OCI-LY1 (cell line): ENCODE results near the gene SHROOM3.

Source experiments
- H2AFZ ChIP-seq: fragments of 200-600 bp; sonication (generic), shearing (Covaris generic); 2 replicates; pipeline ENCODE4 v1.6.0; 2014; ENCODE audit warnings: antibody characterized with exemption, mild to moderate bottlenecking, low read length
- H3F3A ChIP-seq: fragments of 200-600 bp; sonication (generic), shearing (Covaris generic); 2 replicates; pipeline ENCODE4 v1.6.0; 2014; ENCODE audit warnings: mild to moderate bottlenecking, antibody characterized with exemption, low read length, moderate library complexity; ENCODE audit not compliant: insufficient read depth
- H3K27ac ChIP-seq: fragments of 200-600 bp; sonication (generic); 2 replicates; pipeline ENCODE4 v1.5.1; 2014; ENCODE audit warnings: low read length, mixed run types, mild to moderate bottlenecking, low read depth; ENCODE audit not compliant: poor library complexity, severe bottlenecking
- H3K27me3 ChIP-seq: fragments of 200-600 bp; sonication (generic); 2 replicates; pipeline ENCODE4 v1.6.0; 2014; ENCODE audit warnings: antibody characterized with exemption, mild to moderate bottlenecking, low read length, moderate library complexity; ENCODE audit not compliant: insufficient read depth
- H3K36me3 ChIP-seq: fragments of 200-600 bp; sonication (generic); 2 replicates; pipeline ENCODE4 v1.6.1; 2014; ENCODE audit warnings: mild to moderate bottlenecking, antibody characterized with exemption, low read length, moderate library complexity, mixed read lengths; ENCODE audit not compliant: insufficient read depth
- H3K4me1 ChIP-seq: fragments of 200-600 bp; sonication (generic); 2 replicates; pipeline ENCODE4 v1.5.1; 2014; ENCODE audit warnings: mild to moderate bottlenecking, low read length, moderate library complexity; ENCODE audit not compliant: insufficient read depth, severe bottlenecking
- H3K4me2 ChIP-seq: fragments of 200-600 bp; sonication (generic), shearing (Covaris generic); 2 replicates; pipeline ENCODE4 v1.6.1; 2014; ENCODE audit warnings: low read length
- H3K4me3 ChIP-seq: fragments of 200-600 bp; sonication (generic); 2 replicates; pipeline ENCODE4 v1.5.1; 2014; ENCODE audit warnings: low read length, low read depth, mild to moderate bottlenecking, mixed read lengths; ENCODE audit not compliant: poor library complexity, severe bottlenecking
- H3K79me2 ChIP-seq: fragments of 200-600 bp; shearing (Covaris generic); 2 replicates; pipeline ENCODE4 v1.6.1; 2016; ENCODE audit warnings: mixed run types, low read length, mixed read lengths; ENCODE audit not compliant: insufficient read depth
- H3K9ac ChIP-seq: fragments of 200-600 bp; sonication (generic), shearing (Covaris generic); 2 replicates; pipeline ENCODE4 v1.6.1; 2014; ENCODE audit warnings: mild to moderate bottlenecking, low read length, mixed read lengths
- H3K9me2 ChIP-seq: fragments of 200-600 bp; sonication (generic), shearing (Covaris generic); 2 replicates; pipeline ENCODE4 v1.6.1; 2014; ENCODE audit warnings: low read depth, mild to moderate bottlenecking, low read length, mixed read lengths
- H3K9me3 ChIP-seq: fragments of 200-600 bp; shearing (Covaris generic); 2 replicates; pipeline ENCODE4 v1.6.1; 2014; ENCODE audit warnings: low read length, mixed read lengths
- H4K20me1 ChIP-seq: fragments of 200-600 bp; sonication (generic), shearing (Covaris generic); 2 replicates; pipeline ENCODE4 v1.6.0; 2016; ENCODE audit warnings: mild to moderate bottlenecking, low read length; ENCODE audit not compliant: insufficient read depth
- EZH2 ChIP-seq: fragments of 200-600 bp; sonication (generic), shearing (Covaris generic); IDR thresholded peaks from 2 replicates; pipeline ENCODE4 v1.8.0; 2017; ENCODE audit warnings: borderline replicate concordance, mixed run types, mild to moderate bottlenecking, antibody characterized with exemption, low read length, moderate library complexity, mixed read lengths
- TF ChIP-seq, protein P1 (sequence below): fragments of 200-600 bp; sonication (generic), shearing (Covaris generic); IDR thresholded peaks from 2 replicates; pipeline ENCODE4 v1.5.1; 2017; ENCODE audit warnings: mild to moderate bottlenecking, antibody characterized with exemption, low read length, moderate library complexity, mixed read lengths

The SHROOM3 gene

GRCh38 chr4:76767983-76768382, 333.0 kb downstream of the SHROOM3 start:
- no peak overlapping the region for H3K4me2 ChIP-seq
- no peaks in the 10 kb centered on the region for H3K9me3 ChIP-seq
- H3K9ac ChIP-seq, result no peak overlapping the region
- no peak overlapping the region for H3K4me3 ChIP-seq
- TF ChIP-seq, protein P1, sequence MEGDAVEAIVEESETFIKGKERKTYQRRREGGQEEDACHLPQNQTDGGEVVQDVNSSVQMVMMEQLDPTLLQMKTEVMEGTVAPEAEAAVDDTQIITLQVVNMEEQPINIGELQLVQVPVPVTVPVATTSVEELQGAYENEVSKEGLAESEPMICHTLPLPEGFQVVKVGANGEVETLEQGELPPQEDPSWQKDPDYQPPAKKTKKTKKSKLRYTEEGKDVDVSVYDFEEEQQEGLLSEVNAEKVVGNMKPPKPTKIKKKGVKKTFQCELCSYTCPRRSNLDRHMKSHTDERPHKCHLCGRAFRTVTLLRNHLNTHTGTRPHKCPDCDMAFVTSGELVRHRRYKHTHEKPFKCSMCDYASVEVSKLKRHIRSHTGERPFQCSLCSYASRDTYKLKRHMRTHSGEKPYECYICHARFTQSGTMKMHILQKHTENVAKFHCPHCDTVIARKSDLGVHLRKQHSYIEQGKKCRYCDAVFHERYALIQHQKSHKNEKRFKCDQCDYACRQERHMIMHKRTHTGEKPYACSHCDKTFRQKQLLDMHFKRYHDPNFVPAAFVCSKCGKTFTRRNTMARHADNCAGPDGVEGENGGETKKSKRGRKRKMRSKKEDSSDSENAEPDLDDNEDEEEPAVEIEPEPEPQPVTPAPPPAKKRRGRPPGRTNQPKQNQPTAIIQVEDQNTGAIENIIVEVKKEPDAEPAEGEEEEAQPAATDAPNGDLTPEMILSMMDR, result no peak
- no peak for TF ChIP-seq EZH2
- no peaks in the 10 kb centered on the region for H3K4me1 ChIP-seq
- H3K27me3 ChIP-seq, result no peaks in the 10 kb centered on the region
- H3F3A ChIP-seq, result no peaks in the 10 kb centered on the region
- H3K27ac ChIP-seq, result no peak overlapping the region
- no peaks in the 10 kb centered on the region for H3K9me2 ChIP-seq
- H4K20me1 ChIP-seq, result no peaks in the 10 kb centered on the region
- no peak overlapping the region for H2AFZ ChIP-seq
- H3K79me2 ChIP-seq, result no peaks in the 10 kb centered on the region
- no peaks in the 10 kb centered on the region for H3K36me3 ChIP-seq

DNA sequence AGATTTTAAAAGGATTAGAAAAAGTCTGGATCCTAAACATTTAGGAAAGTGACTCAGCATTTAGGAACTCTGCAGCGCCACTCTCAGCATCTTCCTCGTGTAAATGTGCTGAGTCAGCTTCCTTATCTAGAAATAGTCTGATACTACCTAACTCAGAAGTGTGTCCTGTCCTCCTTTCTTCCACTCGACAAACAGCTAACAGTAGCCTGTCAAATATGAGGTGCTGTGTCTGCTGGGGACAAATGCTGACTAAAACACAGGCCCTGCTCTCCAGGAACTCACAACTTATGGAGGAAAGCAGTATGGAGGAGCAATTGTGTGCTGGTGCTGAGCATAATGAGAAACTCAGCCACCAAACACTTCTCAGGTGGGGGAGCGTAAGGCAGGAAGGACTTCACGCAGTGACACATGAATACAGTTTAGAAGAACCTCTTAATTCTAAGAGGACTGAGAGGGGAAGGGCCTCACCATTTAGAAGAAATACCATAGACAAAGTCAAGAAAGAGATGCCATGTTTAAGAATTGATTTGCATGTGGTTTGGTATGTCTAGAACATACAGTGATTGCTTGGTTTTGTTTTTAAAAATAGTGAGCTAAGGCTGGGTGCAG, 337.6 kb downstream of the SHROOM3 start:
- H3K36me3 ChIP-seq, result no peaks in the 10 kb centered on the region
- H3F3A ChIP-seq, result no peaks in the 10 kb centered on the region
- H3K9ac ChIP-seq, result no peak overlapping the region

DNA sequence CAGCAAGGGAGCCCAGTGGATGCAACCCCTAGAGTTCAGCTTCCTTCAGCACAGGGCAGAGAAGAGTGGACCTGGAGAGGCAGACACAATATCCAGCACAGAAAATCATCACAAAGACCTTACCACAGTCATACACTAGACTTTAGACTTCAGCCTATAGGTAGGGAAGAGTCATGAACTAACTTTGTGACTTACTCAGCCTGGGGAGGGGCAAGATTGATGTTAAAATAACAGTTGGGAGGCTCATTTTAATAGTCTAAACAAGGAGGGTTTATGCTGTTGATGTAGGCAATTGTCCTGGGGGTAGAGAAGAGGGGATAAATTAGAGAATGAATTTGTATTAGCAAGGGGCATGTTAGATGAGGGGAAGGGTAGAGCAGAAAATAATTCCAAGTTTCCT, 338.7 kb downstream of the SHROOM3 start:
- no peak for TF ChIP-seq EZH2
- TF ChIP-seq, protein P1, result no peak
- Histone ChIP-seq H3K27ac (no peak overlapping the region), H3K9me2 (no peaks in the 10 kb centered on the region), H3K4me3 (no peak overlapping the region), H2AFZ (no peak overlapping the region), H3K9me3 (no peaks in the 10 kb centered on the region), H3K36me3 (no peaks in the 10 kb centered on the region), H4K20me1 (no peaks in the 10 kb centered on the region), H3K79me2 (no peaks in the 10 kb centered on the region), H3K9ac (no peak overlapping the region), H3K4me1 (no peaks in the 10 kb centered on the region), H3K4me2 (no peak overlapping the region), H3F3A (no peaks in the 10 kb centered on the region), H3K27me3 (no peaks in the 10 kb centered on the region)

More for the DNA sequence above, 337.6 kb downstream of the SHROOM3 start:
- Histone ChIP-seq H3K4me2 (no peak overlapping the region), H2AFZ (no peak overlapping the region), H3K27ac (no peak overlapping the region), H3K79me2 (no peaks in the 10 kb centered on the region), H3K9me2 (no peaks in the 10 kb centered on the region), H3K9me3 (no peaks in the 10 kb centered on the region), H3K4me1 (no peaks in the 10 kb centered on the region), H3K4me3 (no peak overlapping the region), H4K20me1 (no peaks in the 10 kb centered on the region), H3K27me3 (no peaks in the 10 kb centered on the region)
- TF ChIP-seq, protein P1, result no peak
- no peak for TF ChIP-seq EZH2
